ENCODE measurements around the gene ZNF592. TPM values are rescaled to one million over a fixed set of nuclear protein-coding genes. Genes with fewer than 3 reads are reported as not detected.

Gene ZNF592
- total and polyA plus RNA-seq, 2 of the 13 experiments (the other 11 are each of a cell fraction or from before 2014, with no cell fraction given) = 8.2 to 9.8 TPM

- Histone ChIP-seq H3K4me1 (ENCODE audit: insufficient read depth, low read length) (peaks cover 62% of the 10 kb centered on the region), H3K79me2 (ENCODE audit: insufficient read depth, low read length) (peaks cover 86% of the 10 kb centered on the region), H3K27ac (ENCODE audit: extremely low read length, insufficient read depth, low read length) (no peak overlapping the region), H3K4me2 (ENCODE audit: low read depth, low read length) (no peak overlapping the region), H3K9ac (ENCODE audit: insufficient read depth, low read depth, low read length) (no peak overlapping the region), H3K4me3 (replicated peaks in 1 of 3; ENCODE audit: insufficient read depth in 1 of 3, low read depth in 2 of 3, low read length in 3 of 3) (no peak overlapping the region), H4K20me1 (ENCODE audit: insufficient read depth, low read length) (peaks cover 19% of the 10 kb centered on the region; the same call in 1 of the 2 replicates), H3K27me3 (ENCODE audit: control insufficient read depth in 1 of 2, insufficient read depth in 2 of 2, low read length in 2 of 2) (no peaks in the 10 kb centered on the region), H3K36me3 (replicated peaks in 1 of 2; ENCODE audit: control insufficient read depth in 1 of 2, insufficient read depth in 2 of 2, low read length in 2 of 2) (peaks cover 7 to 14% of the 10 kb centered on the region in 2 experiments), H2AFZ (ENCODE audit: low read length) (no peak overlapping the region), H3K9me3 (ENCODE audit: low read length) (no peaks in the 10 kb centered on the region)
- FAIRE-seq (no peak), ATAC-seq (no peak), DNase-seq (ENCODE audit: low spot score) (no peak)
- POLR2A ChIA-PET = interaction anchor here (0.9 kb wide), 1 partner anchor 10 kb away, joined by 3 read pairs; no protein-coding TSS in a partner anchor
- intact Hi-C loops (cut with micrococcal nuclease; ENCODE audit: unreplicated experiment) = no loop called here
- CTCF ChIA-PET (ENCODE audit: low intra/inter-chr PET ratio, low total read pairs) = no interaction called here
- BruUV-seq (replicated peaks) = no TSS peak
- in situ Hi-C loops (cut with HindIII; ENCODE audit: extremely low pct_ligation_motif_present, low pct_unique_long_range_greater_than_20kb) = no loop called here
- WGBS (ENCODE audit: low lambda C conversion rate) = 81% methylated on average over 4 of the region's 4 CpGs
- TF ChIP-seq ZNF44 (CRISPR knock-in tag; IDR thresholded peaks at IDR 0.05) (no peak), BRCA1 (CRISPR knock-in tag; IDR thresholded peaks at IDR 0.05) (no peak), KIAA2018 (CRISPR knock-in tag; IDR thresholded peaks at IDR 0.05; ENCODE audit: borderline replicate concordance) (no peak), PHF20 (CRISPR knock-in tag; IDR thresholded peaks at IDR 0.05) (no peak), ZBTB49 (CRISPR knock-in tag; IDR thresholded peaks at IDR 0.05; ENCODE audit: borderline replicate concordance) (no peak), ZNF749 (CRISPR knock-in tag; IDR thresholded peaks at IDR 0.05; ENCODE audit: borderline replicate concordance) (no peak), ZNF570 (CRISPR knock-in tag; IDR thresholded peaks at IDR 0.05; ENCODE audit: borderline replicate concordance) (no peak), ZSCAN29 (CRISPR knock-in tag; conservative IDR thresholded peaks at IDR 0.05) (no peak), PITX1 (CRISPR knock-in tag; IDR thresholded peaks at IDR 0.05) (no peak), NONO (IDR thresholded peaks at IDR 0.05) (no peak), NONO (CRISPR knock-in tag; conservative IDR thresholded peaks at IDR 0.05) (no peak), ZSCAN22 (CRISPR knock-in tag; IDR thresholded peaks at IDR 0.05) (no peak), ZFYVE20 (CRISPR knock-in tag; IDR thresholded peaks at IDR 0.05; ENCODE audit: borderline replicate concordance, low read depth) (no peak), ZNF207 (IDR thresholded peaks at IDR 0.05; ENCODE audit: borderline replicate concordance) (no peak), MIER3 (CRISPR knock-in tag; IDR thresholded peaks at IDR 0.05; ENCODE audit: borderline replicate concordance) (no peak), HES4 (CRISPR knock-in tag; IDR thresholded peaks at IDR 0.05; ENCODE audit: borderline replicate concordance) (no peak)
These were observed 13.3 kb downstream of the ZNF592 start for GRCh38 chr15:84761607-84762131.
